Stomach (tissue), 9 donors: ENCODE measurements around the gene WRAP53. TPM values are rescaled to one million over a fixed set of nuclear protein-coding genes. Genes with fewer than 3 reads are reported as not detected.

Experiments used
- DNase-seq, 2 donors: peaks; one replicate each; pipeline versions ENCODE4 v3.0.0 to v3.0.0-alpha.2; 2013 to 2019
- H3K27ac ChIP-seq, 5 donors: fragments of 200-600 bp in 4 of 5; sonication (generic) in 4 of 5; one replicate each; pipeline ENCODE4 v1.5.1; 2013 to 2019; ENCODE audit warnings: mild to moderate bottlenecking in 1 of 5, moderate library complexity in 1 of 5
- H3K27me3 ChIP-seq, 3 donors: fragments of 200-600 bp; sonication (generic); one replicate each; pipeline ENCODE4 v1.5.1; 2017 to 2019; ENCODE audit warnings: mixed run types in 1 of 3
- H3K36me3 ChIP-seq, 4 donors: fragments of 200-600 bp; sonication (generic); 1 replicate in 3 of 4; 2 replicates in 1 of 4; pipeline ENCODE4 v1.5.1; 2016 to 2019
- H3K4me1 ChIP-seq, 4 donors: fragments of 200-600 bp; sonication (generic); one replicate each; pipeline ENCODE4 v1.5.1; 2016 to 2019
- H3K4me3 ChIP-seq, 4 donors: fragments of 200-600 bp; sonication (generic) in 3 of 4; one replicate each; pipeline ENCODE4 v1.5.1; 2016 to 2019; ENCODE audit warnings: mild to moderate bottlenecking in 1 of 4
- H3K9me3 ChIP-seq, 4 donors: fragments of 200-600 bp; sonication (generic); one replicate each; pipeline ENCODE4 v1.5.1; 2016 to 2019
- CTCF ChIP-seq, 7 experiments: fragments of 450-650 bp in 4 of 7; fragments of 200-600 bp in 3 of 7; sonication (generic) in 3 of 7; IDR thresholded peaks; one replicate each; pipeline ENCODE4 v1.5.1; 2016 to 2019; ENCODE audit warnings: antibody characterized with exemption in 7 of 7, control low read depth in 2 of 7, mild to moderate bottlenecking in 1 of 7
- EP300 ChIP-seq: sonication (generic); formaldehyde crosslinking; IDR thresholded peaks from one replicate; pipeline ENCODE4 v1.6.1; 2017; ENCODE audit warnings: antibody characterized with exemption
- POLR2A ChIP-seq, 4 donors: fragments of 450-650 bp; IDR thresholded peaks; one replicate each; pipeline ENCODE4 v1.6.1; 2016; ENCODE audit warnings: antibody characterized with exemption in 4 of 4, control low read depth in 2 of 4, mild to moderate bottlenecking in 1 of 4, moderate library complexity in 1 of 4
- POLR2AphosphoS5 ChIP-seq, 3 donors: sonication (generic); formaldehyde crosslinking; IDR thresholded peaks; one replicate each; pipeline ENCODE4 v1.6.1; 2016; ENCODE audit warnings: antibody characterized with exemption in 3 of 3
- WGBS, 5 donors: extraction: QIAGEN DNeasy Blood & Tissue Kit in 3 of 5; methylation state at CpG; one replicate each; pipeline versions ENCODE4 v1.1.5 to v1.1.7; 2013 to 2018; 5-methylcytosine and 5-hydroxymethylcytosine counted together
- intact Hi-C: fragments of 100-400 bp; cut with DNase I; formaldehyde crosslinking; loops from one replicate; pipeline ENCODE4 v1.15.1; 2023; ENCODE audit warnings: low total_unique reads
- polyA plus RNA-seq, 3 donors: library from polyadenylated mRNA; stranded (reverse); fragments of 200-250 nt; gene quantifications; one replicate each; pipeline ENCODE4 v1.2.3, GENCODE V29; 2013
- total RNA-seq, 5 donors: library from RNA; depleted of rRNA; stranded (reverse); fragments of >200 nt; gene quantifications; one replicate each; pipeline versions ENCODE4 v1.1.0 to v1.2.3, GENCODE V29; 2014 to 2016
- donor health status: healthy with polysubstance abuse.
- donor health status: Bipolar disorder and iron deficiency.
- donor health status: healthy.

Gene WRAP53
- total and polyA plus RNA-seq, 8 donors, result 1.8 to 12.6 (median 3.8) TPM

- H3K9me3 ChIP-seq, result no peaks in the 10 kb centered on the region
- H3K4me1 ChIP-seq, result peaks cover 13 to 17% (median 15%) of the 10 kb centered on the region in 4 donors
- H3K27ac ChIP-seq, result no peak overlapping the region
- DNase-seq, result peak in 1 of 2 donors; percentile 57
- 62 to 77% (median 73%) methylated on average over 8 to 9 of the region's 9 CpGs for WGBS, 5 donors
- no peak for TF ChIP-seq POLR2AphosphoS5 (IDR thresholded peaks at IDR 0.05)
- no peak for TF ChIP-seq CTCF (IDR thresholded peaks at IDR 0.05)
- no peak for TF ChIP-seq POLR2A (IDR thresholded peaks at IDR 0.05)
- no peak for TF ChIP-seq EP300
- intact Hi-C loops, result no loop called here
- H3K27me3 ChIP-seq, result peaks cover 0 to 33% (median 18%) of the 10 kb centered on the region in 3 donors
- H3K4me3 ChIP-seq, result no peak overlapping the region
- H3K36me3 ChIP-seq, result no peaks in the 10 kb centered on the region
These were observed 41.8 kb upstream of the WRAP53 start for GRCh38 chr17:7646457-7646856.

GRCh38 chr17:7647018-7647417, 41.3 kb upstream of the WRAP53 start:
- DNase-seq, result no peak
- TF ChIP-seq CTCF (IDR thresholded peaks at IDR 0.05) (no peak), POLR2A (IDR thresholded peaks at IDR 0.05) (no peak), EP300 (no peak), POLR2AphosphoS5 (IDR thresholded peaks at IDR 0.05) (no peak)
- 69 to 82% (median 74%) methylated on average over 4 of the region's 4 CpGs for WGBS, 5 donors
- Histone ChIP-seq H3K27me3 (peaks cover 0 to 38% (median 24%) of the 10 kb centered on the region in 3 donors), H3K27ac (no peak overlapping the region), H3K4me3 (no peak overlapping the region), H3K9me3 (no peaks in the 10 kb centered on the region), H3K4me1 (peaks cover 18 to 23% (median 20%) of the 10 kb centered on the region in 4 donors), H3K36me3 (no peaks in the 10 kb centered on the region)
- intact Hi-C loops, result no loop called here

- Histone ChIP-seq H3K27ac (peak within 1 kb of the TSS in 4 of 5 donors; percentile 3 to 80 (median 36)), H3K4me1 (peaks cover 18 to 23% (median 20%) of the 10 kb centered on the region in 4 donors), H3K27me3 (peaks cover 0 to 52% (median 28%) of the 10 kb centered on the region in 3 donors), H3K4me3 (peak within 1 kb of the TSS; percentile 45 to 67 (median 54)), H3K36me3 (no peaks in the 10 kb centered on the region), H3K9me3 (no peaks in the 10 kb centered on the region)
- intact Hi-C loops, result no loop called here
- 0 to 2% (median 1%) methylated on average over 27 to 34 of the region's 34 CpGs for WGBS, 5 donors
- TF ChIP-seq POLR2AphosphoS5 (IDR thresholded peaks at IDR 0.05) (no peak), CTCF (IDR thresholded peaks at IDR 0.05) (no peak), EP300 (no peak), POLR2A (IDR thresholded peaks at IDR 0.05) (no peak)
- peak; percentile 72 to 91 for DNase-seq
These were observed 37.7 kb upstream of the WRAP53 start, which contains the start of gene ATP1B2 for GRCh38 chr17:7650509-7651096. ATP1B2 (plus strand) TSS chr17:7650926; CDS start chr17:7651519, 593 bp downstream.

GRCh38 chr17:7651097-7651664, 37.1 kb upstream of the WRAP53 start:
- DNase-seq, result no peak
- peaks cover 18 to 23% (median 20%) of the 10 kb centered on the region in 4 donors for H3K4me1 ChIP-seq
- H3K4me3 ChIP-seq, result peak overlapping the region; percentile 45 to 67 (median 54)
- TF ChIP-seq POLR2AphosphoS5 (IDR thresholded peaks at IDR 0.05) (no peak), POLR2A (IDR thresholded peaks at IDR 0.05) (no peak), EP300 (no peak), CTCF (IDR thresholded peaks at IDR 0.05) (no peak)
- 0 to 2% (median 1%) methylated on average over 36 to 45 of the region's 45 CpGs for WGBS, 5 donors
- intact Hi-C loops, result no loop called here
- peak overlapping the region in 4 of 5 donors; percentile 3 to 80 (median 36) for H3K27ac ChIP-seq
- H3K9me3 ChIP-seq, result no peaks in the 10 kb centered on the region
- H3K27me3 ChIP-seq, result peaks cover 0 to 52% (median 28%) of the 10 kb centered on the region in 3 donors
- no peaks in the 10 kb centered on the region for H3K36me3 ChIP-seq
